Right cardiac atrium (tissue), 5 donors: ENCODE results near the gene SPTLC1. TPM values are rescaled to one million over a fixed set of nuclear protein-coding genes. Genes with fewer than 3 reads are reported as not detected.

Experiments used
- polyA plus RNA-seq: library from polyadenylated mRNA; stranded (reverse); fragments of 200-250 nt; gene quantifications from one replicate; pipeline ENCODE4 v1.2.3, GENCODE V29; 2013
- total RNA-seq, 4 donors: library from RNA; stranded (reverse); fragmentation: NEBNext Ultra II Directional; extraction: Animal tissue kit (Norgen Biotek cat#: 25700); gene quantifications; one replicate each; pipeline ENCODE4 v1.2.1, GENCODE V29; 2021
- donor health status: healthy with polysubstance abuse.
- donor health status: DM: no; HTN: yes; CAD: no.
- donor health status: DM: no; HTN: no; CAD: no.
- donor health status: DM: no; HTN: yes; CAD: no; lungs with severe emphysema.
- donor health status: DM: yes; HTN: yes; CAD: no.

Gene SPTLC1
- total and polyA plus RNA-seq, 5 donors: 21.1 to 33.6 (median 32.8) TPM

Other genes starting within 250 kb of the SPTLC1 start
- 10 to 100 TPM; 33.7 to 38.9 (median 36.0) TPM for gene ROR2, start 165.2 kb downstream of the SPTLC1 start, total RNA-seq
- gene ROR2, start 165.2 kb downstream of the SPTLC1 start, polyA plus RNA-seq: 20.1 TPM
- 10 to 100 TPM; 46.4 to 67.2 (median 55.1) TPM for gene IARS1, start 178.3 kb upstream of the SPTLC1 start, total RNA-seq
- 16.5 TPM for gene IARS1, start 178.3 kb upstream of the SPTLC1 start, polyA plus RNA-seq
- 10 to 100 TPM; 15.7 to 19.0 (median 16.3) TPM for gene NOL8, start 209.9 kb upstream of the SPTLC1 start, total RNA-seq
- gene NOL8, start 209.9 kb upstream of the SPTLC1 start, polyA plus RNA-seq: 10.9 TPM
- gene CENPP, start 210.5 kb upstream of the SPTLC1 start, total RNA-seq: 1 to 10 TPM; 2.0 to 4.0 (median 3.0) TPM
- gene CENPP, start 210.5 kb upstream of the SPTLC1 start, polyA plus RNA-seq: 2.0 TPM